Measurements from ENCODE around the gene RAB24. TPM values are rescaled to one million over a fixed set of nuclear protein-coding genes. Genes with fewer than 3 reads are reported as not detected.
A peak's percentile ranks its signal among the peaks of the same experiment; 100 is the strongest.

Gene RAB24
- polyA plus RNA-seq, 1 donor from 2014 or later: 79.0 TPM

DNA sequence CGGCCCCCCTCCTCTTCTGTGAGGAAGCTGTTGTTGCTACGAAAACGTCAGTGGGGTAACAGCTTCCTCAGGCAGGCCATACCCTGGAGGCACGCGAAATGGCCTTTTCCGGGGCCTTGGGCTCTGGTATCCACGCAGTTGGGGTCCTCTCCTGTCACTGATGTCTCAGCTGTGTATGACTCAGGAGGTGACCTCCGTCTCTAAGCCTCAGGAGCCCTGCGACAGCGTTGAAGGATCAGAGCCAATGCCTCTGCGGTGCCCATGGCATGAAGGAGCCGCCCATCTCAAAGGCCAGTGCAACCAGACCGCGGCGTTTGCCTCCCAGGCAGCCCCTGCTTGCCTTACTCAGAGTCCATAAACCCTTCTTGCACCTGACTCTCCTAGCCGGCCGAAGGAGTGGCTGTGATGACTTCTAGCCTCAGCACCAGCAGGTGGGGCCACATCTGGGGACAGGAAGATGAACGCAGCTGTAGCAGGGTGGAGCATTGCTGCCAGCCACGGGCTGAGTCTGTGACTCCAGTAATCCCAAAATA, 9.2 kb upstream of the RAB24 start:
- Histone ChIP-seq H3K9me2 (ENCODE audit: insufficient read depth, low read length) (no peaks in the 10 kb centered on the region), H3K27ac (ENCODE audit: low read length) (no peak overlapping the region), H3K4me3 (ENCODE audit: low read length) (peak overlapping the region; percentile 93), H3K4me2 (ENCODE audit: low read length) (no peak overlapping the region), H3F3A (ENCODE audit: insufficient read depth, low read length, poor library complexity, severe bottlenecking) (no peaks in the 10 kb centered on the region), H2AFZ (ENCODE audit: low read depth, low read length) (no peak overlapping the region), H4K20me1 (ENCODE audit: insufficient read depth) (no peaks in the 10 kb centered on the region), H3K36me3 (ENCODE audit: insufficient read depth, low read length) (no peaks in the 10 kb centered on the region), H3K27me3 (ENCODE audit: insufficient read depth, low read depth, low read length) (no peaks in the 10 kb centered on the region), H3K9me3 (ENCODE audit: low read length) (no peaks in the 10 kb centered on the region), H3K79me2 (replicated peaks; ENCODE audit: insufficient read depth, low read length) (no peaks in the 10 kb centered on the region), H3K9ac (ENCODE audit: low read length) (no peak overlapping the region)
- TF ChIP-seq EP300 (conservative IDR thresholded peaks at IDR 0.05; ENCODE audit: poor library complexity, severe bottlenecking): no peak
- TF ChIP-seq SMC3 (conservative IDR thresholded peaks at IDR 0.05; ENCODE audit: poor library complexity): no peak
- no peak for TF ChIP-seq MXI1 (conservative IDR thresholded peaks at IDR 0.05; ENCODE audit: poor library complexity, severe bottlenecking)
- TF ChIP-seq REST (IDR thresholded peaks at IDR 0.05; ENCODE audit: borderline replicate concordance): no peak
- no peak for TF ChIP-seq RAD21 (conservative IDR thresholded peaks at IDR 0.05)
- TF ChIP-seq TAF1 (IDR thresholded peaks at IDR 0.05; ENCODE audit: low read depth): no peak
- no peak for TF ChIP-seq EZH2 (IDR thresholded peaks at IDR 0.05; ENCODE audit: borderline replicate concordance, insufficient read depth, low read length, poor library complexity, severe bottlenecking)
- TF ChIP-seq POLR2AphosphoS5 (IDR thresholded peaks at IDR 0.05): no peak
- TF ChIP-seq CTCF (IDR thresholded peaks at IDR 0.05; ENCODE audit: poor library complexity, severe bottlenecking): no peak

GRCh38 chr5:177311723-177312648, 8.5 kb upstream of the RAB24 start, which contains the start of gene MXD3:
Gene MXD3 (minus strand): TSS chr5:177311898. CDS start chr5:177311830, 68 bp downstream.
- no peak within 1 kb of the TSS for H3K27ac ChIP-seq (ENCODE audit: low read length)
- no peaks in the 10 kb centered on the region for H3K9me3 ChIP-seq (ENCODE audit: low read length)
- no peaks in the 10 kb centered on the region for H3K9me2 ChIP-seq (ENCODE audit: insufficient read depth, low read length)
- H2AFZ ChIP-seq (ENCODE audit: low read depth, low read length): peak within 1 kb of the TSS; percentile 33
- peak within 1 kb of the TSS; percentile 93 for H3K4me3 ChIP-seq (ENCODE audit: low read length)
- no peak for TF ChIP-seq POLR2AphosphoS5 (IDR thresholded peaks at IDR 0.05)
- TF ChIP-seq TAF1 (IDR thresholded peaks at IDR 0.05; ENCODE audit: low read depth): no peak
- TF ChIP-seq SMC3 (conservative IDR thresholded peaks at IDR 0.05; ENCODE audit: poor library complexity): no peak
- TF ChIP-seq EP300 (conservative IDR thresholded peaks at IDR 0.05; ENCODE audit: poor library complexity, severe bottlenecking): no peak
- TF ChIP-seq REST (IDR thresholded peaks at IDR 0.05; ENCODE audit: borderline replicate concordance): no peak
- TF ChIP-seq RAD21 (conservative IDR thresholded peaks at IDR 0.05): no peak
- peak; percentile 99 for TF ChIP-seq MXI1 (conservative IDR thresholded peaks at IDR 0.05; ENCODE audit: poor library complexity, severe bottlenecking)
- no peak for TF ChIP-seq CTCF (IDR thresholded peaks at IDR 0.05; ENCODE audit: poor library complexity, severe bottlenecking)
- peak within 1 kb of the TSS; percentile 96 for H3K4me2 ChIP-seq (ENCODE audit: low read length)
- no peaks in the 10 kb centered on the region for H3K27me3 ChIP-seq (ENCODE audit: insufficient read depth, low read depth, low read length)
- H3K79me2 ChIP-seq (replicated peaks; ENCODE audit: insufficient read depth, low read length): no peaks in the 10 kb centered on the region
- no peaks in the 10 kb centered on the region for H3F3A ChIP-seq (ENCODE audit: insufficient read depth, low read length, poor library complexity, severe bottlenecking)
- H3K36me3 ChIP-seq (ENCODE audit: insufficient read depth, low read length): no peaks in the 10 kb centered on the region
- H4K20me1 ChIP-seq (ENCODE audit: insufficient read depth): no peaks in the 10 kb centered on the region
- peak within 1 kb of the TSS; percentile 22 for H3K9ac ChIP-seq (ENCODE audit: low read length)

All from neural cell (in vitro differentiated cells).